ENCODE results near the gene BIRC3.

DNA sequence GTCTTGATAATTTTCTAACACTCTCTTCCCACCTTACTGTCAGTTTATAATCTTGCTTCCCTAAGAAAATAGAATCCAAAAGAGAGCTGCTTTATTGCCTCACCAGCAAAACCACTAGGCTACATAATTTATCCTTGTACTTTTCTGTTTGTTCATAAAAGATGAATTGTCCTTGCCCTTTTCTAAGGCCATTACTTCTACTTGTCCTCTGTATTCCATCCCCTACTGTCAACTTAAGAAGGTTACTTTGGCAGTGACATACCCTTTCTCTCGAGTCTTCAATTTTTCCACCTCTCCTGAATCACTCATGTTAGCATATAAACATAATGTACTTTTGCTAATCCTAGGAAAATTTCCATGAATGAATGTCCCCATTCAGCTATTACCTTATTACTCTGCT lies 47.7 kb downstream of the BIRC3 start:
- TF ChIP-seq POLR2AphosphoS5 (IDR thresholded peaks at IDR 0.05; ENCODE audit: low read depth, low read length) (no peak), SIN3A (IDR thresholded peaks at IDR 0.05; ENCODE audit: borderline replicate concordance, insufficient read depth, low read length) (no peak)
- TF ChIP-seq, protein P1, sequence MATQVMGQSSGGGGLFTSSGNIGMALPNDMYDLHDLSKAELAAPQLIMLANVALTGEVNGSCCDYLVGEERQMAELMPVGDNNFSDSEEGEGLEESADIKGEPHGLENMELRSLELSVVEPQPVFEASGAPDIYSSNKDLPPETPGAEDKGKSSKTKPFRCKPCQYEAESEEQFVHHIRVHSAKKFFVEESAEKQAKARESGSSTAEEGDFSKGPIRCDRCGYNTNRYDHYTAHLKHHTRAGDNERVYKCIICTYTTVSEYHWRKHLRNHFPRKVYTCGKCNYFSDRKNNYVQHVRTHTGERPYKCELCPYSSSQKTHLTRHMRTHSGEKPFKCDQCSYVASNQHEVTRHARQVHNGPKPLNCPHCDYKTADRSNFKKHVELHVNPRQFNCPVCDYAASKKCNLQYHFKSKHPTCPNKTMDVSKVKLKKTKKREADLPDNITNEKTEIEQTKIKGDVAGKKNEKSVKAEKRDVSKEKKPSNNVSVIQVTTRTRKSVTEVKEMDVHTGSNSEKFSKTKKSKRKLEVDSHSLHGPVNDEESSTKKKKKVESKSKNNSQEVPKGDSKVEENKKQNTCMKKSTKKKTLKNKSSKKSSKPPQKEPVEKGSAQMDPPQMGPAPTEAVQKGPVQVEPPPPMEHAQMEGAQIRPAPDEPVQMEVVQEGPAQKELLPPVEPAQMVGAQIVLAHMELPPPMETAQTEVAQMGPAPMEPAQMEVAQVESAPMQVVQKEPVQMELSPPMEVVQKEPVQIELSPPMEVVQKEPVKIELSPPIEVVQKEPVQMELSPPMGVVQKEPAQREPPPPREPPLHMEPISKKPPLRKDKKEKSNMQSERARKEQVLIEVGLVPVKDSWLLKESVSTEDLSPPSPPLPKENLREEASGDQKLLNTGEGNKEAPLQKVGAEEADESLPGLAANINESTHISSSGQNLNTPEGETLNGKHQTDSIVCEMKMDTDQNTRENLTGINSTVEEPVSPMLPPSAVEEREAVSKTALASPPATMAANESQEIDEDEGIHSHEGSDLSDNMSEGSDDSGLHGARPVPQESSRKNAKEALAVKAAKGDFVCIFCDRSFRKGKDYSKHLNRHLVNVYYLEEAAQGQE (IDR thresholded peaks at IDR 0.05; ENCODE audit: insufficient read depth in 1 of 2, low read depth in 2 of 2, low read length in 2 of 2) = no peak

Data from PFSK-1 (cell line).